Suprapubic skin (tissue), 4 donors: ENCODE results near the gene SHROOM2.

Experiments used
- POLR2A ChIP-seq, 2 donors: fragments of 450-650 bp; IDR thresholded peaks; one replicate each; pipeline ENCODE4 v1.6.1; 2017; ENCODE audit warnings: antibody characterized with exemption in 2 of 2, mild to moderate bottlenecking in 2 of 2, moderate library complexity in 2 of 2
- POLR2AphosphoS5 ChIP-seq, 3 donors: sonication (generic); formaldehyde crosslinking; IDR thresholded peaks; one replicate each; pipeline ENCODE4 v1.6.1; 2017; ENCODE audit warnings: antibody characterized with exemption in 3 of 3
- TF ChIP-seq, protein P1 (sequence below), 2 donors: fragments of 200-600 bp in 1 of 2; fragments of 450-650 bp in 1 of 2; sonication (generic) in 1 of 2; IDR thresholded peaks; one replicate each; pipeline ENCODE4 v1.5.1; 2016 to 2019; ENCODE audit warnings: antibody characterized with exemption in 2 of 2, mild to moderate bottlenecking in 1 of 2, moderate library complexity in 1 of 2

DNA sequence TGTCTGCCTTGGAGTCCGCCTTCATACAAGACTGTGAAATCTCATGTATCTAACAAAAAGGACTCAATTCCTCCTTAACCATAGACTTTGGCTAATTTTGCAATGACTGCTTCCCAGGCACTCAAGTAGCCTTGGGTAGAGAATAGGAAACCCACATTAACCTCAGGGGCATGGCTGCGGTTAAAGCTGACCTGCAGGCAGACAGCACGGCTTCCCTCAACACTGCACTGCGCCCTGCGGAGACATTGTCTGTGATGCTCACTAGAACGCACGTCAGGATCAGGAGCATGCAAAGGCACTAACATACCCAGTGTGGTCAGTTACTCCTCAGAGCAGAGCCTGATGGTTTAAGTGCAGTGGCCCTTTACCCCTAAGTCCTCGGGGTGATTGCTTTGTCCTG is 10.3 kb upstream of the SHROOM2 start:
- TF ChIP-seq POLR2A (IDR thresholded peaks at IDR 0.05) (no peak), POLR2AphosphoS5 (IDR thresholded peaks at IDR 0.05) (no peak)
- TF ChIP-seq, protein P1, sequence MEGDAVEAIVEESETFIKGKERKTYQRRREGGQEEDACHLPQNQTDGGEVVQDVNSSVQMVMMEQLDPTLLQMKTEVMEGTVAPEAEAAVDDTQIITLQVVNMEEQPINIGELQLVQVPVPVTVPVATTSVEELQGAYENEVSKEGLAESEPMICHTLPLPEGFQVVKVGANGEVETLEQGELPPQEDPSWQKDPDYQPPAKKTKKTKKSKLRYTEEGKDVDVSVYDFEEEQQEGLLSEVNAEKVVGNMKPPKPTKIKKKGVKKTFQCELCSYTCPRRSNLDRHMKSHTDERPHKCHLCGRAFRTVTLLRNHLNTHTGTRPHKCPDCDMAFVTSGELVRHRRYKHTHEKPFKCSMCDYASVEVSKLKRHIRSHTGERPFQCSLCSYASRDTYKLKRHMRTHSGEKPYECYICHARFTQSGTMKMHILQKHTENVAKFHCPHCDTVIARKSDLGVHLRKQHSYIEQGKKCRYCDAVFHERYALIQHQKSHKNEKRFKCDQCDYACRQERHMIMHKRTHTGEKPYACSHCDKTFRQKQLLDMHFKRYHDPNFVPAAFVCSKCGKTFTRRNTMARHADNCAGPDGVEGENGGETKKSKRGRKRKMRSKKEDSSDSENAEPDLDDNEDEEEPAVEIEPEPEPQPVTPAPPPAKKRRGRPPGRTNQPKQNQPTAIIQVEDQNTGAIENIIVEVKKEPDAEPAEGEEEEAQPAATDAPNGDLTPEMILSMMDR (IDR thresholded peaks at IDR 0.05): no peak
